ENCODE results near the gene RTCB. TPM values are rescaled to one million over a fixed set of nuclear protein-coding genes. Genes with fewer than 3 reads are reported as not detected.
A peak's percentile ranks its signal among the peaks of the same experiment; 100 is the strongest.

The RTCB gene
- total and polyA plus RNA-seq, 2 donors from 2014 or later = 69.7 to 82.4 TPM

- TF ChIP-seq CTCF (IDR thresholded peaks at IDR 0.05; ENCODE audit: borderline replicate concordance, extremely low read depth, insufficient read depth) = no peak
- FAIRE-seq (no peak), DNase-seq (no peak)
- no peak overlapping the region for H3K9ac ChIP-seq (ENCODE audit: low read length in 3 of 3)
- no peaks in the 10 kb centered on the region for H3K36me3 ChIP-seq (ENCODE audit: control insufficient read depth in 2 of 3, insufficient read depth in 3 of 3, low read length in 3 of 3)
- no peaks in the 10 kb centered on the region for H3K9me3 ChIP-seq (ENCODE audit: control insufficient read depth in 2 of 3, insufficient read depth in 1 of 3, low read length in 3 of 3)
- intact Hi-C loops (cut with DNase I) = no loop called here
- H3K27ac ChIP-seq (ENCODE audit: low read depth in 2 of 2, low read length in 2 of 2) = no peak overlapping the region
- H3K4me3 ChIP-seq (ENCODE audit: low read length in 3 of 3) = no peak overlapping the region
- H3K4me1 ChIP-seq (ENCODE audit: control insufficient read depth in 2 of 3, insufficient read depth in 2 of 3, low read depth in 1 of 3, low read length in 3 of 3) = peaks cover 0 to 2% (median 0%) of the 10 kb centered on the region in 3 donors
- H3K27me3 ChIP-seq (ENCODE audit: control insufficient read depth, insufficient read depth, low read length) = no peaks in the 10 kb centered on the region
Measured at GRCh38 chr22:32339190-32340012, 72.6 kb downstream of the RTCB start.

GRCh38 chr22:32338757-32339156 is 73.3 kb downstream of the RTCB start:
- TF ChIP-seq CTCF (IDR thresholded peaks at IDR 0.05; ENCODE audit: borderline replicate concordance, extremely low read depth, insufficient read depth) = no peak
- H3K4me3 ChIP-seq (ENCODE audit: low read length in 3 of 3) = no peak overlapping the region
- intact Hi-C loops (cut with DNase I) = no loop called here
- no peaks in the 10 kb centered on the region for H3K36me3 ChIP-seq (ENCODE audit: control insufficient read depth in 2 of 3, insufficient read depth in 3 of 3, low read length in 3 of 3)
- no peak overlapping the region for H3K9ac ChIP-seq (ENCODE audit: low read length in 3 of 3)
- H3K9me3 ChIP-seq (ENCODE audit: control insufficient read depth in 2 of 3, insufficient read depth in 1 of 3, low read length in 3 of 3) = no peaks in the 10 kb centered on the region
- DNase-seq = peak in 1 of 5 donors; percentile 8
- no peak for FAIRE-seq
- peaks cover 0 to 2% (median 0%) of the 10 kb centered on the region in 3 donors for H3K4me1 ChIP-seq (ENCODE audit: control insufficient read depth in 2 of 3, insufficient read depth in 2 of 3, low read depth in 1 of 3, low read length in 3 of 3)
- H3K27ac ChIP-seq (ENCODE audit: low read depth in 2 of 2, low read length in 2 of 2) = no peak overlapping the region
- H3K27me3 ChIP-seq (ENCODE audit: control insufficient read depth, insufficient read depth, low read length) = no peaks in the 10 kb centered on the region

Other genes starting within 250 kb of the RTCB start
- gene RFPL2, start 207.2 kb downstream of the RTCB start, total RNA-seq = not detected
- gene RFPL2, start 207.2 kb downstream of the RTCB start, polyA plus RNA-seq (ENCODE audit: insufficient read depth, low read depth, low replicate concordance) = not detected
- gene SLC5A4, start 156.9 kb downstream of the RTCB start, total RNA-seq = 2.0 TPM
- not detected for gene SLC5A4, start 156.9 kb downstream of the RTCB start, polyA plus RNA-seq (ENCODE audit: insufficient read depth, low read depth, low replicate concordance)
- not detected for gene RFPL3, start 54.4 kb downstream of the RTCB start, total RNA-seq
- not detected for gene RFPL3, start 54.4 kb downstream of the RTCB start, polyA plus RNA-seq (ENCODE audit: insufficient read depth, low read depth, low replicate concordance)
- not detected for gene BPIFC, start 52.2 kb upstream of the RTCB start, total RNA-seq
- not detected for gene BPIFC, start 52.2 kb upstream of the RTCB start, polyA plus RNA-seq (ENCODE audit: insufficient read depth, low read depth, low replicate concordance)
- 91.0 TPM for gene FBXO7, start 62.6 kb upstream of the RTCB start, total RNA-seq
- gene FBXO7, start 62.6 kb upstream of the RTCB start, polyA plus RNA-seq (ENCODE audit: insufficient read depth, low read depth, low replicate concordance) = 131 TPM